NT2/D1 (cell line): ENCODE measurements around the gene UCP2.

ENCODE experiments used
- SUZ12 ChIP-seq: IDR thresholded peaks from 2 replicates; pipeline ENCODE4 v1.6.1; 2011; ENCODE audit not compliant: insufficient read length, insufficient read depth; ENCODE audit errors: extremely low read depth
- YY1 ChIP-seq: IDR thresholded peaks from 2 replicates; pipeline ENCODE4 v1.6.1; 2011; ENCODE audit not compliant: insufficient read length, insufficient read depth
- ZNF274 ChIP-seq: IDR thresholded peaks from 2 replicates; pipeline ENCODE4 v1.6.1; 2011; ENCODE audit warnings: mild to moderate bottlenecking, low read depth, low read length

DNA sequence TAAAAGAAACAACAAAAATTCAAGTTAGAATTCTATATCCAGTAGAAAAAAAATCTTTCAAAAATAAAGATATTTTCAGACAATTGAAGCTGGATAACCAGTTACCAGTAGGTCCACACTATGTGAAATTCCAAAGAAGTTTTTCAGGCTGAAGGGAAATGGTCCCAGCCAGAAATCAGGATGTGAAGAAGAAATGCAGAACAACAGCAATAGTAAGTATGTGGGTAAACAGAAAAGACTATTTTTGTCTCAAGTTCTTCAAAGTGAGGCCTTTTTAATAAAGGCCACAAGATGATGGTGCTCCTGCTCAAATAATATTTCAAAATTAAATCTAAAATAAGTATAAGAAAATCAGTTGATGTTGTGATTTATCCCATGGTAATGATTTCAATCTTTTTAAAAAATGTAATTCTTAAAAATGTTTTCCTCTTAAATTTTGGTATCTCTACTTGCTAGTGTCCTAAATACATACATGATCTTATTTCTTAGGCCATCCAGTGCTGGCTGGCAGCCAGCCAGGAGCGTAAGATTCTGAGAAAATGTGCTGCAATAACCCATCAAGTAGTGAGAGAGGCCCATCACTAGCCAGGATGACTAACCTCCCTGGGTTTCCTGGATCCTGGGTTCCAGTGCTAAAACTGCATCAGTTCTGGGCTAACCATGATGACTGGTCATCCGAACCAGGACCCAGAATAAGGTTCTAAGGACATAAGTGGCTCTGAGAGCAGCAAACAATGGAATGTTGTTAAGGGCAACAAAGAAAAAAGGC lies 41.8 kb upstream of the UCP2 start:
- TF ChIP-seq ZNF274 (no peak), YY1 (no peak), SUZ12 (no peak)
